Measurements from ENCODE around the gene TAS1R1.
"Not testable (repeated sequence)": the region's sequence is repeated elsewhere in the genome, so short reads cannot be mapped to it uniquely, and the experiment has no call there.

TAS1R1 gene

GRCh38 chr1:6523566-6523965 lies 31.5 kb upstream of the TAS1R1 start:
- no peak for DNase-seq

- DNase-seq, result no peak
Measured at GRCh38 chr1:6526316-6526715, 28.8 kb upstream of the TAS1R1 start.

GRCh38 chr1:6528492-6528891 lies 26.6 kb upstream of the TAS1R1 start:
- no peak for DNase-seq

- DNase-seq, result no peak
Measured at GRCh38 chr1:6530504-6531160, 24.5 kb upstream of the TAS1R1 start.

GRCh38 chr1:6531996-6532395 lies 23.1 kb upstream of the TAS1R1 start:
- no peak for DNase-seq

- DNase-seq, result no peak
Measured at GRCh38 chr1:6534248-6534822, 20.8 kb upstream of the TAS1R1 start.

- no peak for DNase-seq
Measured at GRCh38 chr1:6535214-6535613, 19.9 kb upstream of the TAS1R1 start.

GRCh38 chr1:6536291-6536690 lies 18.8 kb upstream of the TAS1R1 start:
- no peak for DNase-seq

GRCh38 chr1:6538956-6539355 lies 16.2 kb upstream of the TAS1R1 start:
- no peak for DNase-seq

- no peak for DNase-seq
Measured at GRCh38 chr1:6544831-6545230, 10.3 kb upstream of the TAS1R1 start.

GRCh38 chr1:6545276-6546112 lies 9.6 kb upstream of the TAS1R1 start:
- DNase-seq, result peak; percentile 19

GRCh38 chr1:6546326-6546725 lies 8.8 kb upstream of the TAS1R1 start:
- DNase-seq, result no peak

- no peak for DNase-seq
Measured at GRCh38 chr1:6547301-6547700, 7.8 kb upstream of the TAS1R1 start.

- peak; percentile 94 for DNase-seq
Measured at GRCh38 chr1:6554031-6554906, 838 bp upstream of the TAS1R1 start, which contains the start of gene NOL9. TSS of gene NOL9 (minus strand) at chr1:6554513. CDS start at chr1:6554502, 11 bp downstream.

- DNase-seq, result no peak
Measured at GRCh38 chr1:6557597-6557996, 2.5 kb downstream of the TAS1R1 start.

- not testable (repeated sequence) for DNase-seq
Measured at GRCh38 chr1:6559161-6559560, 4.1 kb downstream of the TAS1R1 start.

- DNase-seq, result no peak
Measured at GRCh38 chr1:6560267-6560666, 5.2 kb downstream of the TAS1R1 start.

- DNase-seq, result no peak
Measured at GRCh38 chr1:6569033-6569432, 13.9 kb downstream of the TAS1R1 start.

GRCh38 chr1:6570100-6570499 lies 15.0 kb downstream of the TAS1R1 start:
- DNase-seq, result no peak

- no peak for DNase-seq
Measured at GRCh38 chr1:6570987-6571386, 15.9 kb downstream of the TAS1R1 start.

GRCh38 chr1:6572653-6573383 lies 17.7 kb downstream of the TAS1R1 start:
- no peak for DNase-seq

GRCh38 chr1:6574025-6574620 lies 19.0 kb downstream of the TAS1R1 start:
- DNase-seq, result no peak

Measured in activated CD4-positive, alpha-beta T cell treated with anti-CD3 and anti-CD28 coated beads, Interleukin-2, amount 50 U/mL, for 1 hour (primary cell).